IPS-18c (cell line): ENCODE measurements around the gene MOK.
"Not testable (repeated sequence)": the region's sequence is repeated elsewhere in the genome, so short reads cannot be mapped to it uniquely, and the experiment has no call there.

Experiments
- H3K4me3 ChIP-seq: 2 replicates; pipeline ENCODE4 v1.7.0; 2013; ENCODE audit warnings: low read depth, mild to moderate bottlenecking, low read length, moderate library complexity; ENCODE audit not compliant: insufficient read depth
- H3K9me3 ChIP-seq: one replicate; pipeline ENCODE4 v1.6.1; 2013; ENCODE audit warnings: mild to moderate bottlenecking, low read length, moderate library complexity; ENCODE audit not compliant: control insufficient read depth, insufficient read depth

Gene MOK, protein sequence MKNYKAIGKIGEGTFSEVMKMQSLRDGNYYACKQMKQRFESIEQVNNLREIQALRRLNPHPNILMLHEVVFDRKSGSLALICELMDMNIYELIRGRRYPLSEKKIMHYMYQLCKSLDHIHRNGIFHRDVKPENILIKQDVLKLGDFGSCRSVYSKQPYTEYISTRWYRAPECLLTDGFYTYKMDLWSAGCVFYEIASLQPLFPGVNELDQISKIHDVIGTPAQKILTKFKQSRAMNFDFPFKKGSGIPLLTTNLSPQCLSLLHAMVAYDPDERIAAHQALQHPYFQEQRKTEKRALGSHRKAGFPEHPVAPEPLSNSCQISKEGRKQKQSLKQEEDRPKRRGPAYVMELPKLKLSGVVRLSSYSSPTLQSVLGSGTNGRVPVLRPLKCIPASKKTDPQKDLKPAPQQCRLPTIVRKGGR

DNA sequence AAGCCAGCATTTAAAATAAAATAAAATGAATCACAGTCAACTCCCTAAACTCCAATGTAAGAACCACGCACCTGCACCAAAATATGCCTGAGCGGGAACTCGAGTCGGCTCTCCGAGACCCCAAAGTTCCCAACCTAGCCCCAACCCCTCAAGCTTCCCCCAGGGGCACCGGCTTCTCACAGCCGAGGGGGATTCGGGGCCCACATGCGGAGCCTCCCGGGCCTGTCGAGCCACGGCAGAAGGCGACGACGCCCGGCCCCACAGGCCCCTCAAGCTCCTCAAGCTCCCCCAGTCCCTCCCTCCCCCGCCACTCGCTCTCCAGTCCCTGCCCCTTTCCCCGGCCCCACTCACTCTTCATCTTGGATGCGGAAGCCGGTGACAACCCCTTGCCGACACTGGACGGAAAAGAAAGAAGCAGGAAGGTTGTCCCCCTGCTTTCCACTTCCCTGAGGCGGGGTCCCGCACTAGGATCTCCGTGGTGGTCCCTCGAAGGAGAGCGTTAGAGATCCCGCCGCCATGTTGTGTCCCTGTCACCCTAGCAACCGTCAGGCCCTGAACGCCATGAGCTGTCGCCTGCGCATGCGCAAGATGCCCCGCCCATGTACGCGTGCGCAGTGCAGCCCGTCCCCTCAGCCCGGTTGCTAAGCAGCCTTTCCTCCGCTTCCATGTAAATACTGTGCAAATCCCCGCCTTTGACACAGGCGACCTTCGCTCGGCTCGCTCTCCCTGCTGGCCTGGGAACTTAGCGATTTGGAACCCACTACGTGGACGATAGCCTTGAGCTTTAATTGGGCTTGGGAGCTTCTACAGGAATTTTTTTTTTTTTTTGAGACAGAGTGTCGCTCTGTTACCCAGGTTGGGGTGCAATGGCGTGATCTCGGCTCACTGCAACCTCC, at the start of gene MOK:
Gene MOK (minus strand): TSS at position 554 of the 896 bp plus-strand sequence. CDS start 196 bp downstream, at position 358.
- no peaks in the 10 kb centered on the region for H3K9me3 ChIP-seq
- peak within 1 kb of the TSS; percentile 87 for H3K4me3 ChIP-seq

DNA sequence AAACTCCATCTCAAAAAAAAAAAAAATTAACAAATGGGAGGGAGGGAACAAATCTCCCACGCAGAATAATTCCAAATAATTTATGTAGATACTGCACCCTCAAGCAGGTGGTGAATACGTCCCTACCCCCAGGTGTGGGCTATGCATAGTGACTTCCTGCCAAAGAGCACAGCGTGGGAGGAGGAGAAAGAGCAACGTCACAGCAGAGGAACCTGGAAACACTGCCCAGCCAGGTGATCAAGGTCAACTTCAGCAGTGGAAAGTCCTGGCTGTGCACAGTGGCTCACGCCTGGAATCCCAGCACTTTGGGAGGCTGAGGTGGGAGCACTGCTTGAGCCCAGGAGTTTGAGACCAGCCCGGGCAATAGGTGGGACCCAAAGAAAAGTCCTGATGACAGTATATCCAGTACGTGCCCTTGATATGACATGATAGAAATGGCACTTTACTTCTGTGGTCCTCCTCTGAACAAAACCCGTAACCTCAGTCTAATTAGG, 48.2 kb upstream of the MOK start:
- Histone ChIP-seq H3K4me3 (no peak overlapping the region), H3K9me3 (no peaks in the 10 kb centered on the region)

DNA sequence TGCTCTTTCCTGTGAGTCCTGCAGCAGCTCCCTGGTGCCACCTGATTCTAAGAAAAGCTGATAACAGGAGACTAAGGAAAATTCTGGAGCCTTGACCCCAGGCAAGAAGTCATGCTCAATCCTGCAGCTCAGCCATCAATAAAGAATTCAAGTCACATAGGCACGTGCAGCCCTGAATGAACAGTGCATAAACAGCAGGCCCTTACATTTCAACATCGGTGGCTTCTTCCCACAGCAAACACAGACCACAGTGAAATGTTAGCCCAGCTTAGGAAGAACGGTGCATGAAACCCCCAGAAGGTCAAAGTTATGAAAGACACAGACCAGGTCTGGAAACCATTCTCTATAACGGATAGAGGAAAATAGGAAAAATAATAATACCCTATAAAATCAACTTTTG, 47.2 kb upstream of the MOK start:
- H3K4me3 ChIP-seq: no peak overlapping the region

DNA sequence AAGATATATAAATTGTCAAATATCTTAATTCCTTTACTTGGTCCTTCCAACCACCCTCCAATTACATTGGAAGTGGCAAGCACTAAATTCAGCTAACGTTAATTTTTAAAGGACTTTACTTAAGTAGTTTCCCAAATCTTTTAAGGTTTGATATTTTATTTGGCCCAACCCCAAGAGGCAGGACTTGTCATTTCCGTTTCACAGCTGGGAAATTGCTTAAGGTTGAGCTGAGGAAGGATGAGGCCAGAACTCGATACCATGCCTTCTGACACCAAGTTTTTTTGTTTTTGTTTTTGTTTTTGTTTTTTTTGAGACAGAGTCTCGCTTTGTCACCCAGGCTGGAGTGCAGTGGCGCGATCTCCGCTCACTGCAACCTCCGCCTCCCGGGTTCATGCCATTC, 46.6 kb upstream of the MOK start:
- H3K9me3 ChIP-seq, H3K4me3 ChIP-seq: not testable (repeated sequence)

More for the DNA sequence above, 47.2 kb upstream of the MOK start:
- no peaks in the 10 kb centered on the region for H3K9me3 ChIP-seq

DNA sequence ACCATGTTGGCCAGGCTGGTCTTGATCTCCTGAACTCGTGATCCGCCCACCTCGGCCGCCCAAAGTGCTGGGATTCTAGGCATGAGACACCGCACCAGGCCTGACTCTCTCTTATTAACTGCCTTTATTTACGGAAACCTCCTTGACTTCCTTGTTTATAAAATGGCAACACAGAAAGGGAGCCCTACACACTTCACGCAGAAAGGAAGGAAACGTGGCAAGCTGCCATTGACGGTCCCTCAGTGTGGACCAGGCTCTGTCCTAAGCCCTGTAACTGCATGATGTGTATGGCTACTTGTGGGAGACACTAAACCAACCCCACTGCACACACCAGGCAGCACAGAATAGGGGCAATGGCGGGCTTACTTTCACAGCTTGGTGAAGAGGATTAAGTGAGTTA, 46.1 kb upstream of the MOK start:
- Histone ChIP-seq H3K4me3 (no peak overlapping the region), H3K9me3 (no peaks in the 10 kb centered on the region)

DNA sequence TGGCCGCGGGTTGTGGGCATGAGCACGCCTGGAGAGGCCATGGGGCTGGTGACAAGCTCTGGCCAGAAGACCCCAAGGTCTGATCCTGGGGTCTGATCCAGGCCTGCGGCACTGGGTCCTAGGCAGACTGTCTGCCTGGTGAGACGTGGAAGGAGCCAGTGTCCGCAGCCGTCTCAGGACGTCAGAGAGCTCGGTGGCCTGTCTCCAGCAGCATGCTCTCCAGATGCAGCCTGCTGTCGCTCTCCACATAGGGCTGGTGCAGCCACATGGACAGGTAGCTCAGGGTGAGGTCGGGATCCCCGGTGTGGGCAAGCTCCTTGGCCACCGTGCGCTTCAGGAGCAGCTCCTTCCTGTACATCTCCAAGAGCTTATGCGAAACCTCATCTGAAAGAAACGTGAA, 43.4 kb upstream of the MOK start:
- H3K4me3 ChIP-seq: no peak overlapping the region
- no peaks in the 10 kb centered on the region for H3K9me3 ChIP-seq

DNA sequence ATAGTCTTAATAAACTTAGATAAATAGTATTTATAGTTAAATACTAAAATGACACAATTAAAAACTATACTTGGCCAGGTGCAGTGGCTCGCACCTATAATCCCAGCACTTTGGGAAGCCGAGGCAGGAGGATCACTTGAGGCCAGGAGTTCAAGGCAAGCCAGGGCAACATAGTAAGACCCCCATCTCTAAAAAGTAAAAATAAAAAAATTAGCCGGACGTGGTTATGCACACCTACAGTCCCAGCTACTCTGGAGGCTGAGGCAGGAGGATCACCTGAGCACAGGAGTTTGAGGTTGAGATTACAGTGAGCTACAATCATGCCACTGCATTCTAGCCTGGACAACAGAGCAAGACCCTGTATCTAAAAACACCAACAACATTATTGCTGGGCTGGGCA, 41.7 kb upstream of the MOK start:
- Histone ChIP-seq H3K9me3 (no peaks in the 10 kb centered on the region), H3K4me3 (no peak overlapping the region)

DNA sequence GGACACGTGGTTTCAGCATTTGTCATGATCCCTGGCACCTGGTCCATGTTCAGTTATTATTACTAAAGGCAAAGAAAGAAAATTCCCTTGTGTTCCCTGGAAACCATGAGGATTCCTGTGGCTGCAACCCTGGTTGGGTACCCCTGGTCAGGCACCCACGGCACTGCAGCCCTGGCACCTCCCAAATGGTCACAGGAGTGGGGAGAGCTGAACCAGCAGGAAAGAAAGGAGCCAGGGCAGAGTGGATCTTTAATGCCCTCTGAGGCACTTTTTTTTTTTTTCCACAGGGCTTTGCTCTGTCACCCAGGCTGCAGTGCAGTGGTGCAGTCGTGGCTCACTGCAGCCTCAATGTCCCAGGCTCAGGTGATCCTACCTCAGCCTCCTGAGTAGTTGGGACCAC, 40.3 kb upstream of the MOK start:
- H3K9me3 ChIP-seq: no peaks in the 10 kb centered on the region
- H3K4me3 ChIP-seq: no peak overlapping the region

DNA sequence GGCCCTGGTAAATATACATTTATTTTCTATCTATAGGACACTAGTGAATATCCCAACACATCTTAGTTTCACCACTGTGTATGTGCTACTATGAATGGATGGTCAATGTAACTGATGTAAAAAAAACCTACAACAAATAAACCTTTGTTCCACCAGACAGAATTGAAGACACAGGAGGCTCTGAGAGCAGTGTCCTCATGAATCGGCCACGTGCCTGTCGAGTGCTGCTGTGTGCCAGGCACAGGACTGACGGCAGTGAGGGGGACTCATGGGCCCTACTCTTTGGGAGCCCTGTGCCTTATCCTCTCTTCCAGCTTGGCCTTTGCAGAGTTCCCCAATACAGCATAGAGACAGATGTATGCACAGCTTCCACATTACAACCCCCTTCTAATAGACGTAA, 39.5 kb upstream of the MOK start:
- no peaks in the 10 kb centered on the region for H3K9me3 ChIP-seq

DNA sequence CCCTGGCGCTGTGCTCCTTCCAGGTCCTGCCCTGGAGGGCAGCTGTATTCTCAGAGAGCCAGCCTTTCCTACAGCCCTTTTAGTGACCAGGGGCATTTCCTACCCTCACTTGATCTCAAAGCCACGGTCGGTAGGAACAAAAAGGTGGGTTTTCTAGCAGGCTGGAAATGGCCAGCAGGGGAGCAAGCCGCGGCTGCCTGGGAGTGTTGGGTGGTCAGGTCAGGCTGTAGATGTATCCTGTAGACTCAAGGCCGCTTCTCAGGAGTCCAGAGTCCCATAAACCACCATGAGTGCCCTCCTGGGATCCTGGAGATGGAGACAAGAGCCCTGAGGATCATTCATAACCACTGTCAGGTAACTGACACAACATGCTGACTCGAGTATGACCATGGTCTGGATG, 39.1 kb upstream of the MOK start:
- Histone ChIP-seq H3K9me3 (no peaks in the 10 kb centered on the region), H3K4me3 (no peak overlapping the region)

More for the DNA sequence above, 39.5 kb upstream of the MOK start:
- H3K4me3 ChIP-seq: no peak overlapping the region

DNA sequence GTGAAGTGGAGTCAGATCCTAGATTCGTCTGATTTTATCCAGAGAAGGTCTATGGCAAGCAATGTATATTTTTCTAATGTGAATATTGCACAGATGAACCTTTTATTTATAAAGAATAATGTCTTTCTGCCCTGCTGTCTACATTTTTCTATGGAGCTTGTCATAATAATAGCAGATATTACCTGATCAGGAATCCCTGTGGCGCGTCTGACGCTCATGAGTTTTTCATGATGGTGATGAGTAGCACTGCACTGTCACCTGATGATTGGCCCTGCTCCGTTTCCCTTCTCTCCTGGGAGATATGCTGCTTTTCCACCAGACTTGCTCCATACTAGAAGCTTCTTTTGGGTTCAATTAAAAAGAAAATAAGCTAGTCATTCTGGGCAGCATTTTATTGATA, 37.3 kb upstream of the MOK start:
- Histone ChIP-seq H3K9me3 (no peaks in the 10 kb centered on the region), H3K4me3 (no peak overlapping the region)

DNA sequence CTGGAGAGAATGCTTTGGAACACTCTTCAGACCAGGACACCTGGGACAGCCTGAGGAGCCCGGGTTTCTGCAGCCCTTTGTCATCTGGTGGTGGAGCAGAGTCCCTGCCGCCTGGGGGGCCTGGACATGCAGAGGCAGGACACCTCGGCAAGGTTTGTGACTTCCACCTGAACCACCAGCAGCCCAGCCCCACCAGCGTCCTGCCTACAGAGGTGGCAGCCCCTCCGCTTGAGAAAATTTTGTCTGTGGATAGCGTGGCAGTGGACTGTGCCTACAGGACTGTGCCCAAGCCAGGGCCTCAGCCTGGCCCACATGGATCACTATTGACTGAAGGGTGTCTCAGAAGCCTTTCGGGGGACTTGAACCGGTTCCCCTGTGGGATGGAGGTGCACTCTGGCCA, 36.6 kb upstream of the MOK start:
- no peak overlapping the region for H3K4me3 ChIP-seq
- no peaks in the 10 kb centered on the region for H3K9me3 ChIP-seq

DNA sequence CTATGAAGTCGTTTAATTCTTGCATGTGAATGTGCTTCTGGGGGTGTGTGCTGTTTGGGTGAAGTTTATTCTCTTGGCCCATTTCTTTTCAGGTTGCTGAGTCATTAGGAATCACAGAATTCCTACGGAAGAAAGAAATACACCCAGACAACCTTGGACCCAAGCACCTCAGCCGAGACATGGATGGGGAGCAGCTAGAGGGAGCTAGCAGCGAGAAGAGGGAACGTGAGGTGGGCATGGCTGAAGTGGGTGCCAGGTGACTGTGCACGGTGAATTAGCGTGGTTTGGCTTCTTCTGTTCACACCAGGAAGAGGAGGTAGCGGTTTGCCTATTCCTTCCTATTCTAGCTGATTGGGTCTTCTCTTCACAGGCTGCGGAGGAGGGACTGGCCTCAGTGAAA, 33.8 kb upstream of the MOK start:
- Histone ChIP-seq H3K4me3 (no peak overlapping the region), H3K9me3 (no peaks in the 10 kb centered on the region)

DNA sequence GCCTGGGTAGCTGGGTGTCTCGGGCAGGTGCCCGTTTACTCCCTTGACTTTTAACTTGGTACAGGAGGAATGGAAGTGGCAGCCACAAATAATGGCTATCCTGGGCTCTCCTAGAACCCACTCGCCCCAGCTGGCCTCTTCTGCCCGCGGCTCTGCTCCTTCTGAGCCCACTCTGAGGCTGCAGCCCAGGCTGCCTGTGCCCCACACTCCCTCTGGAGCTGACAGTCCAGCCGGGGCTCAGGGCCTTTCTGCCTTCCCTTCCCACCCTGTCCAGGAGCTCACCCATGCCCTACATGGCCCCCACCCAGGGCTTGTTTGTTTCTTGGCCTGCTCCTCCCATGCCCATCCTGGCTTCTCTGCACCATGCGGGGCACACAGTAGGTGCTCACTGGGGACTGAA, 30.2 kb upstream of the MOK start:
- no peaks in the 10 kb centered on the region for H3K9me3 ChIP-seq
- H3K4me3 ChIP-seq: no peak overlapping the region

DNA sequence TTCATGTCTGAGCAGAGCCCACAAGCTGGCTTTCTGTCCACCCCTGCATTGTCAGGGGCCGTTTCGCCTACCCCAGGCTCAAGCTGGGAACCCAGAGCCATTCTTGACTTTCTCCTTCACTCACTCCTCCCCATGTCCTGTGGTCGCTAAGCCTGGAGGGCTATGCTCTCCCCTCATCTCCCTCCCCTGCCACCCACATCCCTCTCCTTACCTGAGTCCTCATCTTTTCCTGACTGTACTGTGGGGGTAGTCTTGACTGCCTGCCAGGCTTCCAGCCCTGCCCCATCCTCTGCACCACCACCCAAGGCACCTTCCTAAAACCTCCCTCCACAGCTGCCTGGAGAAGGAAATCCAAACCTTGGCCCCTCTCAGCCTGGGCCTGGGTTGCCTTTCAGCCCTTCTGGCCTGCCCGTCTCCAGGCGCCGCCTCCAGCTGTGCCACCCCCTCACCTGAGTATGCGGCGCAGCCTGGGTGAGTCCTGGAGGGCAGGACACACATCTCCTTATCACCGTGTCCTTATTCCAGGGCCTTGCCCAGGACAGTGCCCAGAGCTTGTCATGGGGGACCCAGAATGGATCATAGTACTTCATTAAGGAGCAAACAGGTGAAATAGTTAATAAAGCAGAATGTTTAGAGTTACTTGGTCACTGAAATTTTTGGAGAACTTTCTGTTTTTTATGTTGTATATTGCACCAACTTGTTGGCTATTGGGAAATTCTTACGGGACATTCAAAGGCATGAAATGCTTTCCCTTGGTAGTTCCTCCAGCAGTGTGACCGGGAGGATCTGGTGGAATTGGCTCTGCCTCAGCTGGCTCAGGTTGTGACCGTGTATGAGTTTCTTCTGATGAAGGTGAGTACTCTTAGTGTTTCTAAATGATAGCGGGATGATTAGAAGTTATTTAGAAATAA, 29.1 kb upstream of the MOK start:
- H3K4me3 ChIP-seq: no peak overlapping the region
- no peaks in the 10 kb centered on the region for H3K9me3 ChIP-seq

DNA sequence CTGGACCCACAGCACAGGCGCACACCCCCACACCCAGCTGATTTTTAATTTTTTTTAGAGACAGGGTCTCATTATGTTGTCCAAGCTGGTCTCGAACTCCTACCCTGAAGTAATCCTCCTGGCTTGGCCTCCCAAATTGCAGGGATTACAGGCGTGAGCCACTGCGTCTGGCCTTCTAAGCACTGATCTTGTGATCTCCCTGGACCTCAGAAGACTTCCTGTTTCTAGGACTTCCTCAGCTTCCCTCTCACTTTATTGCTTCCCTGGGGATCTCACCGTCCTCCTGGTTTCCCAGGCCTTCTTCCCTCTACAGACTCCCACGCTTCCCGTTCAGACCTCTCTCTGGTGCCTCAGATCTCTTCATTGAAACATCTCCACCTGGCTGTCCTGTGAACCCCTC, 28.4 kb upstream of the MOK start:
- Histone ChIP-seq H3K9me3 (no peaks in the 10 kb centered on the region), H3K4me3 (no peak overlapping the region)

DNA sequence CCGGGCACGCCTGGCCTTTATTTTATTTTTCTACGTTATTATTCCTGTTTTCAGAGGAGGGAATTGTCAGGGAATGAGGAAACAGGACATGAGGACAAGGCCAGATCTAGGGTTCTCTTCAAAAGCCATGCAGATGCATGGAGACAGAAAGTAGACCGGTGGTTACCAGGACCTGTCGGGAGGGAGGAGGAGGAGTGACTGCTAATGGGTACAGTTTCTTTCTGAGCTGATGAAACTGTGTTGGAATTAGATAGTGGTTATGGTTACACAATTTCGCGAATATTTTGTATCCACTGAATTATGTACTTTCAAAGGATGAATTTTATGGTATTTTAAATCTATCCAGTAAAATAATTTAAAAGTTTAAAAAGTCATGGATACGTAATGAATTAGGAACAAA, 25.8 kb upstream of the MOK start:
- H3K9me3 ChIP-seq: no peaks in the 10 kb centered on the region
- H3K4me3 ChIP-seq: no peak overlapping the region
